DMS79 treated with DMSO at 0.1 percent for 48 hours (cell line): ENCODE data around the gene SELENOF.

Experiments
- DNase-seq: peaks from one replicate; lab custom pipeline; 2025; lab: John Stamatoyannopoulos, UW

SELENOF gene

DNA sequence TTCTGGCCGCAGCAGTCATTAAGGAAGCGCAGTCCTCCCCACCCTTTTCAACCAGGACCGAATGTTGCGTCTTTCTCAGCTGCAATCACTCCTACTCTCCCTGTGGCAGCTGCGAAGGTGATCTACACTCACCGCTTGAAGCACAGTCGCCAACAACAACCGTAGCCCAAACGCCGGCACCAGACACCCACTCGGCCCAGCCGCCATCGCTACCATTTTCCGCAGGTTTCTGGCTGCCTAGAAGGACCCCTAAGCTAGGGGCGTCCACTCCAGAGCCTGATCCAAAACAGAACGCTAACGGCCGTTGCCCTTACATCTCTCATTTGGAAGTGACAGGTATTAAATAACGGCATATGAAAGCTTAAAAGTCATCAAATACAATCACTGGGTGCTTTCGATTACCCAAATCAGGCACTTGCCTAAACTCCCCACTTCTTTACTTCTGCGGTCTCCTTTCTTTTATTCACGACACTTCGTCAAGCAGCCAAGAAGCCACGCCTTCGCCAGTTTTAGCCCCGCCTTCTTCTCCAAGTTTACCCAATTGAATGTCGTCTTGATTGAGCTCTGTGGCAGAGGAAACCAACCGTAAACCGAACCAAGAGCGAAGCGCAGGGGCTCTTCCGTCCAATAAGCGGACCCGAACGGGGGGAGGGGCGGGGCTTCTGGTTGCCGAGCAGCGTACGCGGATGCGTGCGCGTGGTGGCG, at the start of gene SELENOF:
SELENOF (minus strand) TSS at position 231 of the 705 bp plus-strand sequence; CDS start at position 216, 15 bp downstream.
- peak; percentile 99 for DNase-seq

DNA sequence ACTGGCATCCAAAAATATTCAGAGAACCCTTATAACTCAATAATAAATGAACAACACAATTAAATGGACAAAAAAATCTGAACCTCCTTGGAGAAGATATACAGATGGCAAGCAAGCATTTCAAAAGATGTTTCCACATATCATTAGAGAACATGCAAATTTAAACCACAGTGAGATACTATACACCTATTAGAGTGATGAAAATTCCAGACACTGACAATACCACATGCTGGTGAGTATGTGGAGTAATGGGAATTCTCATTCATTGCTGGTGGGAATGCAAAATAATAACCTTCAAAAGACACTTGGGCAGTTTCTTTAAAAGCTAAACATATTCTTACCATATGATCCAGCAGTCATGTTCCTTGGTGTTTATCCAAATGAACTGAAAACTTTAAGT, 46.6 kb upstream of the SELENOF start:
- no peak for DNase-seq

GRCh38 chr1:86957221-86957620, 43.3 kb upstream of the SELENOF start:
- DNase-seq = no peak

DNA sequence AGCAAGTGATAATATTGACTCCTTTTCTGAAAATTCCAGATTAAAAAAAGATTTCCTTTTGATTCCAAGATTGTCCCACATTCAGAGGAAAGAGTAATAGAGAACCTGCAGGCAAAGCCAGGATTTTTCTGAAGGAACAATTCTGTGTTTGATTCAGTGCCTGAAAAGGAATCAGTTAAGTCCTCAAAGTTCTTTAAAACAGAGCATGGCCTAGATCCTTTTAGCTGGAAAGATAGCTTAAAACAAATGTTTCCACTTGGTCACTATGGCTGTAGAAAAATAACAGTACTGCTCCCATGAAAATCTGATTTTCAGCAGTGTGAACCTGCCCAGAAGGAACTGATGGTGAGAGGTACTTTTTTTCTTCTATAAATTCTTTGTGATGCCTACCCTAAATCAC, 42.3 kb upstream of the SELENOF start:
- DNase-seq = no peak

DNA sequence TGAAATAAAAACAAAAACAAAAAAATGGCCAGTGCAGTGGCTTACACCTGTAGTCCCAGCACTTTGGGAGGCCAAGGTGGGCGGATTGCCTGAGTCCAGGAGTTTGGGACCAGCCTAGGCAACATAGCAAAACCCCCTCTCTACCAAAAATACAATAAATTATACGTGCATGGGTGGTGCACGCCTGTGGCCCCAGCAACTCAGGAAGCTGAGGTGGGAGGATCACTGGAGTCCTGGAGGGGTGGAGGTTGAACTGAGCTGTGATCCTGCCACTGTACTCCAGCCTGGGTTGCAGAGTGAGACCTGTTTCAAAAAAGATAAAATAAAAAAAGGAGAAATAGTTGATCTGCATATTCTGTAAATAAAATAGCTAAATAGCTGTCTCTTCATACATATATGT, 41.8 kb upstream of the SELENOF start:
- DNase-seq = no peak

DNA sequence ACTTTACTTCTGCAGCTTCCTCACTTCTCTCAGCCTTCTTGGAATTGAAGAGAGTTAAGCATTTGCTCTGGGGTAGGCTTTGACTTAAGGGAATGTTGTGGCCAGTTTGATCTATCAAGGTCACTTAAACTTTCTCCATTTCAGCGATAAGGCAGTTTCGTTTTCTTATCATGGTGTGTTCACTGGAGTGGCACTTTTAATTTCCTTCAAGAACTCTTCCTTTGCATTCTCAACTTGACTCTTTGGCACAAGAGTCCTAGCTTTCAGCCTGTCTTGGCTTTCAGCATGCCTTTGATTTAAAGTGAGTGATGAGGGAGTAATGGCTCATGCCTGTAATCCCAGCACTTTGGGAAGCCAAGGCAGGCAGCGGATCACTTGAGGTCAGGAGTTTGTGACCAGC, 39.2 kb upstream of the SELENOF start:
- peak; percentile 48 for DNase-seq

DNA sequence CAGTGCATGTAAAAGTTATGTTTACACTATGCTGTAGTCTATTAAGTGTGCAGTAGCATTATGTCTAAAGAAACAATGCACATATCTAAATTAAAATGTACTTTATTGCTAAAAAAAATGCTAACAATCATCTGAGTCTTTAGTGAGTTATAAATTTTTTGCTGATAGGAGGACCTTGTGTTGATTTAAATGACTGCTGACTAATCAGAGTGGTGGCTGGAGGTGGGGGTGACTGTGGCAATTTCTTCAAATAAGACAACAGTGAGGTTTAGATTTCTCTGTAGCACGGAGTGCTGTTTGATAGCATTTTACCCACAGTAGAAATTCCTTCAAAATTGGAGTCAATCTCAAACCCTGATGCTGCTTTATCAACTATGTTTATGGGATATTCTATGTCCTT, 37.5 kb upstream of the SELENOF start:
- DNase-seq = no peak

DNA sequence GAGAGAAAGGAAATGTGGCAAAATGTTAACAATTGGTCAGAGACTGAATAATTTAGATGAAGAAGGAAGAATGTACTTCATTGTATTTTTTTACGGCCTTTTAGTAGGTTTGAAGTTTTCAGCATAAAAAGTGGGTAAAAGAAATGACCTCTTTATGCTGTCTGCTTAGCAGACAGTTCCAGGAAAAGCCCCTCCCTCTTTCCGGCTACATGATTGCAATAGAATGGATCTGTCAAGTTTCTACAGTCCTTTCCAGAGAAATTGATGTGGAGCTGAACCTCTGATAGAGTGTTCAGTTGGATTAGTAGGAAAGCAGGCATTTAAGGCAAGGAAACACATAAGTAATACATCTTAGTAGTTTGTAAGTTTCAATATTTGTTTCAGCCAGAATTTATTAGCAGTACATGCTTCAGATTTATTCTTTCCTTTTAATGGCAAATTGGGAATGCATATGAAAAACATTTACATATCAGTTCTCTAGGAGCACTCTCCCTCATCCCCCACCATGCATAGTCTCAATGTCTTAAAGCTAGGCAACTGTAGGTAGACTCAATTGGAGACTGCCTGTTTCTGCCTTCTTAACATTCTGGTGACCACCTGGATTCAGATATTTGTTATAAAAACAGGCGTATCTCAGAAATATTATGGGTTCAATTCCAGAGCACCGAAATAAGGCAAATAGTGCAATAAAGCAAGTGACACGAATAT, 36.9 kb upstream of the SELENOF start:
- no peak for DNase-seq

- DNase-seq = no peak
Measured at GRCh38 chr1:86948212-86948611, 34.3 kb upstream of the SELENOF start.

GRCh38 chr1:86942743-86943142, 28.8 kb upstream of the SELENOF start:
- no peak for DNase-seq

- no peak for DNase-seq
Measured at GRCh38 chr1:86942042-86942441, 28.1 kb upstream of the SELENOF start.

DNA sequence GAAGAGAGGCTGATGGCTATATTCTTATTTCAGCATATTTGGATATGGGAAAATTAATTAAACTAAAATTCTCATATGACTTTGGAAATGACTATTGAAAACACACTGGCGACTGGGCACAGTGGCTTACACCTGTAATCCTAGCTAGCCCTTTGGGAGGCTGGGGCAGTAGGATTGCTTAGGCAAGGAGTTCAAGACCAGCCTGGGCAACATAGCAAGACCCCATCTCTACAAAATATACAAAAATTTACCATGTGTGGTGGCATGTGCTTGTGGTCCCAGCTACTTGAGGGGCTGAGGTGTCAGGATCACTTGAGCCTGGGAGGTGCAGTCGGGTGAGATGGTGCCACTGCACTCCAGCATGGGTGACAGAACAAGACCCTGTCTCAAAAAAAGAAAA, 26.7 kb upstream of the SELENOF start:
- no peak for DNase-seq

- DNase-seq = no peak
Measured at GRCh38 chr1:86939406-86939805, 25.5 kb upstream of the SELENOF start.

DNA sequence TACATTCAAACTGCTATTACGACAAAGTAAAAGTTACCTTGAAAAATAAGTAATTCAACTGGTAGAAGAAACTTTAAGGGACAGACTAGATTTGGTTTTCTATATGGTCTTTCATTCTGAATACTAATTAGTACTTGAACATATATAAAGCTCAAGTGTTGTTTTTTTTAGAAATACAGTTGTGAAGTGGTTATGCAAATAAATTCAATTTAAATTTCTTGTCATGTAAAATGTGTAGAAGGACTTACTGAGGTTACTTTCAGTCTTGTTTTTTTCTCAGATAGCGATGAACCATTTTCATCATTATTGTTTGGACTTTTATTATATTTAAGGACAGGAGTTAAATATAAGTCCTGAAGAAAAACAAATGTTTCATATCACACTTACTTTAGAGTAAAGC, 24.9 kb upstream of the SELENOF start:
- DNase-seq = no peak

DNA sequence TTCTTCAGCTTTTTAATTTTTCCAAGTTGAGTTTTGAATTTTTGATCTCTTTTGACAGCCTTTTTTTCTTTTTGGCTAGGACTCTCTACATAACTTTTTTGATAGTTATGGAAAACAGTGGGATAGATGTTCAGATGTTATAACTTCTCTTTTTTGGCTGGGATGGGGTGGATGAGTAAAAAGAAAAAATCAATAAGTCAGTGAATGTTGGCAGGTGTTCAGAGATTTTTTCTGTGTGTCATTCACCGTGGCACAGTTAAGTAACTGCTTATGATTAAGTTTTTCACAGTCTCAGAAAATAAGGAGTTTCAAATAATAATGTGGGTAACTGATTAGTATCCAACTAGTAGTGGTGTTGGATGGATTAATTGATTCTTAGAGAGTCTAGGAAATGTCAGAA, 24.5 kb upstream of the SELENOF start:
- no peak for DNase-seq

DNA sequence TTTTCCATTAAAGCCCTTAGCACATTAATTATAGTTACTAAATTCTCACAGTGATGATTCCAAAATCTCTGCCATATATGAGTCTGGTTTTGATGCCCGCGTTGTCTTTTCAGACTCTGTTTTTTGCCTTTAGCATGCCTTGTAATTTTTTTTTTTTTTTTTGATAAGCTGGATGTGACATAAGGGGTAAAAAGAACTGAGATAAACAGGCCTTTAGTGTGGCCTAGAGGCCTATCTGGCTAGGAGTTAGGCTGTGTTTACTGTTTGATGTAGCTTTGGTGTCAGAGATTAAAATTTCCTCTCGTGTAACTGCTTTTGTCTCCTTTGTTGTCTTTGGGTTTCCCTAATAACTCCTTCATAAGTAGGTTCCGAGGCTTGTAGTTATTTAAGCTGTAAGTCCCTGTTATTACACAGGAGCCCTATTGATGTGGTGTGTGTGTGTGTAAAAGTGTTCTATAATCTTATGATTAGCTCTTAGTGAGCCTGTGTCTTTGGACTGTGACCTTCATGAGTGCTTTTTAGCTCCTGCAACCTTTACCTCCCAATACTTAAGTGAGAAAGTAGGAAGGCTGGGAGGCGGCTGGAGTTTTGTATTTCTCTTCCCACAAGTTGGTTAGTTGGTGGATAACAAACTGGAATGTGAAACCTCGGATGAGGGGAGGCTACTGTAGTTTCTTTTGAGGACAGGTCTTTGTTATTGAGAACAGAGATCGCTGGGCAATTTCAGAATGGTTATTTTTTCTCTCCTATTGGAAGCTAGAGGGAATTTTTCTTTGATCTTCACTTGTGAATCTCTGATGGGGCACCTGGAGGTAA, 19.8 kb upstream of the SELENOF start:
- peak; percentile 19 for DNase-seq

DNA sequence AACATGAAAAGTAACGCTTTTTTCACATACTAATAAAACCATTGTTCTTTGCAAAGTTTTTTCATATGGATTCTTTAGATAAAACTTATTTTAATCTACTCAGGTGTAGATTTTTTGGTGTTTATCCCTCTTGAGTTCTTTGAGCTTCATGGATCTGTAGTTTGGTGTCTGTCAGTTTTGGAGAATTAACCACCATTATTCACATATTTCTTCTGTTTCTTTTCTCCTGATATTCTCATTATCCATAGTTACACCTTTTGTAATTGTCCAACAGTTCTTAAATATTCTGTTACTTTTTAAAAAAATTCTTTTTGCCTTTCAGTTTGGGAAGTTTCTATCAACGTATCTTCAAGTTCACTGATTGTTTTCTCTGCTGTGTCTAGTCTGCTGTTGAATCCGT, 19.1 kb upstream of the SELENOF start:
- no peak for DNase-seq

DNA sequence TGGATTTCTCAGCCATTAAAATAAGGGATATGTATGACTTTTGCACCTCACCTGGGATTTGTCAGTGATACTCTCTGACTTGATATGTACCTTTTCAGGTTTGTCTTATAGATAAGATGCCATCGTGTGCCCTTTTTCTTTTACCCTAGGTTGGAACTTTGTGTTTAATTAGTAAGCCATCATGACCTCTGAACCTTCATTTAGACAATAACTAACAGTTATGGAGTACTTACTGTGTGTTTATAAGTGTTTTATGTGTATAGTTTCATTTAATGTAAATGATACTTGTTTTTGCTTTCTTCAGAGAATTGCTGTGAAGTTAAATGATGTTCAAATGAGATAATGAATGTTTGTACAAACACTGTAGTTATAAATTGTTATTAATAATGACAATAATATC, 14.9 kb upstream of the SELENOF start:
- DNase-seq = no peak

DNA sequence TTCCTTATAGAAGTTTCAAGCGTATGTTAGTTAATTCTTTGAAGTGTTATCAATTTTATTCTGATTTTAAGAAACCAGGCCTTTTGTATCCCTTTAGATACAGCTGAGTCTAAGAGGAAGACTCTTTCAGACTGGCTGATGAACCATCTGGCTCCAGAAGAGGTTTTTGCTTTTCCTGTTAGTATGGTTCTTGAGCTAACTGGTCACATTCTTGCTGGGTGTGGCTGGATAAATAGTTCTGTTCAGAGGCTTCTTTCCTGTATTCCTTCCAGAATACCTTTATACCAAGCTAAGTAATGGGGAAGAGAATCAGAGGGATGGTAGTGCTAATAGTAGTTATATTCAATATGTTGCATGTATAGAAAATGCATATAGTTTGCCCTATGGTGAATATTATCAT, 13.0 kb upstream of the SELENOF start:
- DNase-seq = no peak

DNA sequence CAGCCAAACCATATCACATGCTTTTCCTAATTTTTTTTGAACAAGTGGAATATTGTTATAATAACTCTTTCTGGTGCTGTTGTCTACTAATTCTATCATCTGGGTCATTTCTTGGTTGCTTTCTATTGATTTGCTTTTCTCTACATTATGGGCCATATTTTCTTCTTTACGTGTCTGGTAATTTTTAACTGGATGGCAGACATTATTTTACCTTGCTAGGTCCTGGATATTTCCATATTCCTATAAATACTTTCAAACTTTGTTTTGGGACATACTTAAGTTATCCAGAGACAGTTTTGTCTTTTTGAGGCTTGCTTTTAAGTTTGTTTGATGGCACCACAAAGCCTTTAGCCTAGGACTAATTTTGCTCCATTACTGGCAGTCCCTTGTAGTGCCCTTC, 11.8 kb upstream of the SELENOF start:
- no peak for DNase-seq

DNA sequence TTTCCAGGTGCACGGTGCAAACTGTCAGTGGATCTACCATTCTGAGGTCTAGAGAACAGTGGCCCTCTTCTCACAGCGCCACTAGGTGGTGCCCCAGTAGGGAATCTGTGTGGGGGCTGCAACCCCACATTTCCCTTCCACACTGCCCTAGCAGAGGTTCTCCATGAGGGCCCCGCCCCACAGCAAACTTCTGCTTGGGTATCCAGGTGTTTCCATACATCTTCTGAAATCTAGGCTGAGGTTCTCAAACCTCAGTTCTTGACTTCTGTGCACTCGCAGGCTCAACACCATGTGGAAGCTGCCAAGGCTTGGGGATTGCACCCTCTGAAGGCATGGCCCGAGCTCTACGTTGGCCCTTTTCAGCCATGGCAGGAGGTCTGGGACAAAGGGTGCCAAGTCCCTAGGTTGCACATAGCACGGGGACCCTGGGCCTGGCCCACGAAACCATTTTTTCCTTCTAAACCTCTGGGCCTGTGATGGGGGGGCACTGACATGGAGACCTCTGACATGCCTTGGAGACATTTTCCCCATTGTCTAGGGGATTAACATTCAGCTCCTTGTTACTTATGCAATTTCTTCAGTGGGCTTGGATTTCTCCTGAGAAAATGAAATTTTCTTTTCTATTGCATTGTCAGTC, 10.5 kb upstream of the SELENOF start:
- no peak for DNase-seq

DNA sequence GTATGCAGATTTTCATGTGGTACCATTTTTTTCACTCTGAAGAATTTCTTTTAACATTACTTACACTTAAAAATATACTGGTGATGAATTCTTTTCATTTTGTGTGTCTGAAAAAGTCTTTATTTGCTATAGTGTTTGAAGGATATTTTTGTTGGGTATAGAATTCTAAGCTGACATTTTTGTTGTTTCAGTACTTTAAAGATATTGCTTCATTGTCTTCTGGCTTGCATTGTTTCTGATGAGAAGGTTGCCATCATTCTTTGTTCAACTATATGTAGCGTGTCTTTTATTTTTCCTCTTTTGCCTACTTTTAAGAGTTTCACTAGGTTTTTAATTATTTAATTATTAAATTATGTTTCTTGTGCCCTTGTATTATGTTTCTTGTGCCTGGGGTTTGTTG, 8.5 kb upstream of the SELENOF start:
- no peak for DNase-seq

DNA sequence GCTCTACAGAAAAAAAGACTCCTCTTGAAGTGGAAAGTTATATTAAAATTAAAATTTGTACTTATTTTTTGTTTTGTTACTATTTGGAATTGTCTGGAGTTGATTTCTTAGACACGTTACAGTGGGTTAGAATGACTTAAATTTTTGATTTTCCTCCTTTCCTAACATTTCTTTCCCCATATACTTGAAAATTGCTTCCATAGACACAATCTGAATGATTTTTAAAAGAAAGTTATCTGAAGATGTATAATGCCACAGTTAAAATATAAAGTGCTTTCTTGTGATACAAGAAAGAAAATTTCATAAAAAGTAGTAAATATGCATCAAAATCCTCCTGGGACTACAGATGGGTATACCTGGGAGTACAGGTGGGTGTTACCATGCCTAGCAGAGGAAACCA, 2.8 kb upstream of the SELENOF start:
- no peak for DNase-seq
